ENCODE measurements around the gene NFKBIZ.

Gene NFKBIZ

DNA sequence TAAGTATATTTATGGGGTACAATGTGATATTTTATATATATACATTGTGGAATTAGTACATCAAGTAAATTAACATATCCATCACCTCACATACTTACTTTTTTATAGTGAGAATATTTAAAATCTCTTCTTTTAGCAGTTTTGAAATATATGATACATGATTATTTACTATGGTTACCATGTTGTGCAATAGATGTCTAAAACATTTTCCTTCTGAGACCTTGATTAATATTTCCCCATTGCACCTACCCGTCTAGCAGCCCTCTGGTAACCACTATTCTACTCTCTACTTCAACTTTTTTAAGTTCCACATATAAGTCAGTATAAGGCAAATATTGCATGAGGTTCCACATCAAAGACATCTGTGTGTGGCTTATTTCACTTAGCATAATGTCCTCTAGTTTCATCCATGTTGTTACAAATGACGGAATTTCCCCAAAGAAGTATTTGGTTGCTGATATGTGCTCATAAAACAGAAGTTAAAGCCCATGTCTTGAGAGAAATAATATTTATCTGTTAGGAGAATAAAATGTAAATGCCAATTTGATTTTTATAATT is 29.6 kb upstream of the NFKBIZ start:
- no peak for TF ChIP-seq POLR2A (IDR thresholded peaks at IDR 0.05; ENCODE audit: extremely low read depth, insufficient read length)
- TF ChIP-seq, protein P1, sequence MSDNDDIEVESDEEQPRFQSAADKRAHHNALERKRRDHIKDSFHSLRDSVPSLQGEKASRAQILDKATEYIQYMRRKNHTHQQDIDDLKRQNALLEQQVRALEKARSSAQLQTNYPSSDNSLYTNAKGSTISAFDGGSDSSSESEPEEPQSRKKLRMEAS (IDR thresholded peaks at IDR 0.05; ENCODE audit: low read depth, low read length) = no peak
- TF ChIP-seq, protein P2, sequence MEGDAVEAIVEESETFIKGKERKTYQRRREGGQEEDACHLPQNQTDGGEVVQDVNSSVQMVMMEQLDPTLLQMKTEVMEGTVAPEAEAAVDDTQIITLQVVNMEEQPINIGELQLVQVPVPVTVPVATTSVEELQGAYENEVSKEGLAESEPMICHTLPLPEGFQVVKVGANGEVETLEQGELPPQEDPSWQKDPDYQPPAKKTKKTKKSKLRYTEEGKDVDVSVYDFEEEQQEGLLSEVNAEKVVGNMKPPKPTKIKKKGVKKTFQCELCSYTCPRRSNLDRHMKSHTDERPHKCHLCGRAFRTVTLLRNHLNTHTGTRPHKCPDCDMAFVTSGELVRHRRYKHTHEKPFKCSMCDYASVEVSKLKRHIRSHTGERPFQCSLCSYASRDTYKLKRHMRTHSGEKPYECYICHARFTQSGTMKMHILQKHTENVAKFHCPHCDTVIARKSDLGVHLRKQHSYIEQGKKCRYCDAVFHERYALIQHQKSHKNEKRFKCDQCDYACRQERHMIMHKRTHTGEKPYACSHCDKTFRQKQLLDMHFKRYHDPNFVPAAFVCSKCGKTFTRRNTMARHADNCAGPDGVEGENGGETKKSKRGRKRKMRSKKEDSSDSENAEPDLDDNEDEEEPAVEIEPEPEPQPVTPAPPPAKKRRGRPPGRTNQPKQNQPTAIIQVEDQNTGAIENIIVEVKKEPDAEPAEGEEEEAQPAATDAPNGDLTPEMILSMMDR (IDR thresholded peaks at IDR 0.05; ENCODE audit: low read depth, low read length) = no peak
- TF ChIP-seq MYC (IDR thresholded peaks at IDR 0.05; ENCODE audit: low read depth, low read length) = no peak
- no peak for DNase-seq (ENCODE audit: low read depth)

DNA sequence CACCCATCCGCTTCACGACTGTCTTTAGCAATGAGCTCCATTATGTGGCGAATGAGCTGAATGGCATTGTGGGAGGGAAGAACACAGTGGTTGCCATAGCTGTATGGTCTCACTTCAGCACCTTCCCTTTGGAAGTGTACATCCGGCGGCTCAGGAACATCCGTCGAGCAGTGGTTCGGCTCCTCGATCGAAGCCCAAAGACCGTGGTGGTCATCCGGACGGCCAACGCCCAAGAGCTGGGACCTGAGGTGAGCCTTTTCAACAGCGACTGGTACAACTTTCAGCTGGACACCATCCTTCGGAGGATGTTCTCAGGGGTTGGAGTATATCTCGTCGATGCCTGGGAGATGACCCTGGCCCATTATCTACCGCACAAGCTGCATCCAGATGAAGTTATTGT is 27.8 kb upstream of the NFKBIZ start:
- H3K4me3 ChIP-seq (ENCODE audit: low read depth, low read length) = no peak overlapping the region
- no peak for DNase-seq (ENCODE audit: low read depth)
- TF ChIP-seq MYC (IDR thresholded peaks at IDR 0.05; ENCODE audit: low read depth, low read length) (no peak), POLR2A (IDR thresholded peaks at IDR 0.05; ENCODE audit: extremely low read depth, insufficient read length) (no peak)
- TF ChIP-seq, protein P2 (IDR thresholded peaks at IDR 0.05; ENCODE audit: low read depth, low read length) = no peak
- TF ChIP-seq, protein P1 (IDR thresholded peaks at IDR 0.05; ENCODE audit: low read depth, low read length) = no peak

More for the DNA sequence above, 29.6 kb upstream of the NFKBIZ start:
- H3K4me3 ChIP-seq (ENCODE audit: low read depth, low read length) = no peak overlapping the region

- peak; percentile 61 for DNase-seq (ENCODE audit: low read depth)
- TF ChIP-seq, protein P2 (IDR thresholded peaks at IDR 0.05; ENCODE audit: low read depth, low read length) = no peak
- no peak overlapping the region for H3K4me3 ChIP-seq (ENCODE audit: low read depth, low read length)
Measured at GRCh38 chr3:101823525-101823924, 25.8 kb upstream of the NFKBIZ start.

DNA sequence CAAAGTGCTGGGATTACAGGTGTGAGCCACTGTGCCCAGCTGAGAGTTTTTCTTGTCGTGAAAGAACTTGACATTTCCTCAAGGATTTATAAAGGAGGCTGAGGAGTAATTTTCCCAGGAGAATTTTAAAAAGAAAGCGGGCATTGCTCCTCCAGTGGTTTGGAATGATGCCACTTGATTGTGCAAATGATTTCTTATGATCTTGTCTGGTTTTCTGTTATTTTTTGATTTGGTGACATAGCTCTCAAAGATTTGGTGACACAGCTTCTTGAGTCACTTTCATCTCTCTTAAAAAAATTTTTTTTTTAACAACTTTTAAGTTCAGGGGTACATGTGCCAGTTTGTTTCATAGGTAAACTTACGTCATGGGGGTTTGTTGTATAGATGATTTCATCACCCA is 24.6 kb upstream of the NFKBIZ start:
- H3K4me3 ChIP-seq (ENCODE audit: low read depth, low read length) = no peak overlapping the region
- TF ChIP-seq, protein P2 (IDR thresholded peaks at IDR 0.05; ENCODE audit: low read depth, low read length) = no peak
- TF ChIP-seq, protein P1 (IDR thresholded peaks at IDR 0.05; ENCODE audit: low read depth, low read length) = no peak
- TF ChIP-seq MYC (IDR thresholded peaks at IDR 0.05; ENCODE audit: low read depth, low read length) (no peak), POLR2A (IDR thresholded peaks at IDR 0.05; ENCODE audit: extremely low read depth, insufficient read length) (no peak)
- DNase-seq (ENCODE audit: low read depth) = no peak

DNA sequence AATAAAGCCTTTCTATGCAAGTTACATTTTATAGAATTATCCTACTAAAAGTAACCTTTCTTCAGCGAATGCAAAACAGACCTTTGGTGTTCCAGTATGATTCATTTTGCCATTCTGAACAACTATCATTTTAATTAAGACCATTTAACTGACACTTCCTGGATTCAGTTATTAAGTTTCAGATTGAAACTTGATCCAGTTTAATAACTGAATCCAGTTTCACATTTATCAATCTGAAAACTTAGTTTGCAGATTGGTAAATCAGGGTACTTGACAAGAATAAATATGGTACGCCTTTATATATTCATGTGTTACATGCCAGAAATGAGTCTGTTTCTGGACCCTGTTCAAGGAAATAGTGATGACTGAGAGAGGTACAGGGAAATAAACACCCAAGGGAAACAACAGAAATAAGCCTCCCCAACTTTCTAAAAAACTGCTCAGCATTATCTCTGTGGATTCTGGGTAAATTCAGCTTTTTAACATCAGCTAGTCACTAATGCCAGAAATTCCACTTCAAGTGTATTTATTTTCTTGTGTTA is 23.3 kb upstream of the NFKBIZ start:
- TF ChIP-seq MYC (IDR thresholded peaks at IDR 0.05; ENCODE audit: low read depth, low read length) = no peak
- no peak for TF ChIP-seq POLR2A (IDR thresholded peaks at IDR 0.05; ENCODE audit: extremely low read depth, insufficient read length)
- TF ChIP-seq, protein P2 (IDR thresholded peaks at IDR 0.05; ENCODE audit: low read depth, low read length) = no peak
- TF ChIP-seq, protein P1 (IDR thresholded peaks at IDR 0.05; ENCODE audit: low read depth, low read length) = no peak
- DNase-seq (ENCODE audit: low read depth) = no peak
- no peak overlapping the region for H3K4me3 ChIP-seq (ENCODE audit: low read depth, low read length)
